Measurements from ENCODE around the gene RPL14.

GRCh38 chr3:40477666-40478065, 20.5 kb downstream of the RPL14 start:
- TF ChIP-seq CTCF (IDR thresholded peaks at IDR 0.05) (no peak), POLR2A (IDR thresholded peaks at IDR 0.05) (no peak)

Data from heart left ventricle (tissue), 13 donors.